HG03175 (cell line): ENCODE data around the gene RTN4RL2.

Experiments
- ATAC-seq: cut with Tn5 transposase; IDR thresholded peaks from one replicate; pipeline ENCODE4 v1.9.1; 2021; ENCODE audit warnings: mild to moderate bottlenecking, moderate library complexity; ENCODE audit not compliant: unreplicated experiment

RTN4RL2 gene

GRCh38 chr11:57498540-57498939 is 38.2 kb downstream of the RTN4RL2 start:
- no peak for ATAC-seq

- ATAC-seq: peak; percentile 89
Measured at GRCh38 chr11:57499413-57499982, 39.2 kb downstream of the RTN4RL2 start.

- ATAC-seq: no peak
Measured at GRCh38 chr11:57499983-57500461, 39.7 kb downstream of the RTN4RL2 start.

- ATAC-seq: no peak
Measured at GRCh38 chr11:57500515-57500914, 40.2 kb downstream of the RTN4RL2 start.

- ATAC-seq: no peak
Measured at GRCh38 chr11:57500926-57501325, 40.6 kb downstream of the RTN4RL2 start.

- no peak for ATAC-seq
Measured at GRCh38 chr11:57501953-57502352, 41.6 kb downstream of the RTN4RL2 start.

GRCh38 chr11:57502376-57502775 is 42.0 kb downstream of the RTN4RL2 start:
- ATAC-seq: no peak

- ATAC-seq: no peak
Measured at GRCh38 chr11:57502870-57503269, 42.5 kb downstream of the RTN4RL2 start.

GRCh38 chr11:57504511-57504910 is 44.2 kb downstream of the RTN4RL2 start:
- ATAC-seq: no peak

GRCh38 chr11:57506522-57506921 is 46.2 kb downstream of the RTN4RL2 start:
- no peak for ATAC-seq

GRCh38 chr11:57508341-57509170 is 48.2 kb downstream of the RTN4RL2 start:
- no peak for ATAC-seq

- ATAC-seq: no peak
Measured at GRCh38 chr11:57511741-57512430, 51.6 kb downstream of the RTN4RL2 start.

- ATAC-seq: no peak
Measured at GRCh38 chr11:57512646-57513451, 52.5 kb downstream of the RTN4RL2 start.

GRCh38 chr11:57513452-57513795 is 53.1 kb downstream of the RTN4RL2 start:
- no peak for ATAC-seq

- peak; percentile 35 for ATAC-seq
Measured at GRCh38 chr11:57513911-57514537, 53.7 kb downstream of the RTN4RL2 start.

GRCh38 chr11:57514538-57515331 is 54.4 kb downstream of the RTN4RL2 start:
- ATAC-seq: peak; percentile 47

GRCh38 chr11:57515332-57516060 is 55.2 kb downstream of the RTN4RL2 start, which contains the start of gene SLC43A1:
Gene SLC43A1 (minus strand): TSS chr11:57515702. CDS start chr11:57514111, 1,591 bp downstream.
- ATAC-seq: peak; percentile 42

GRCh38 chr11:57516061-57516443 is 55.7 kb downstream of the RTN4RL2 start:
- ATAC-seq: no peak

- no peak for ATAC-seq
Measured at GRCh38 chr11:57521116-57521515, 60.8 kb downstream of the RTN4RL2 start.
